Breast epithelium (tissue), 4 donors: ENCODE data around the gene MYOZ2. TPM values are rescaled to one million over a fixed set of nuclear protein-coding genes. Genes with fewer than 3 reads are reported as not detected.
A peak's percentile ranks its signal among the peaks of the same experiment; 100 is the strongest.

Experiments used
- DNase-seq, 2 donors: peaks; one replicate each; pipeline ENCODE4 v3.0.0-alpha.2; 2019; ENCODE audit warnings: low spot score in 2 of 2
- H3K27ac ChIP-seq, 2 donors: fragments of 200-600 bp; sonication (generic) in 1 of 2; one replicate each; pipeline ENCODE4 v1.5.1; 2016 to 2019; ENCODE audit warnings: mild to moderate bottlenecking in 1 of 2
- H3K27me3 ChIP-seq, 2 donors: fragments of 200-600 bp; sonication (generic) in 1 of 2; one replicate each; pipeline versions ENCODE4 v1.5.1 to v1.6.0; 2017 to 2019; ENCODE audit warnings: control low read depth in 1 of 2, mild to moderate bottlenecking in 1 of 2
- H3K36me3 ChIP-seq: fragments of 200-600 bp; one replicate; pipeline ENCODE4 v1.5.1; 2019
- H3K4me1 ChIP-seq, 2 donors: fragments of 200-600 bp; sonication (generic); one replicate each; pipeline ENCODE4 v1.5.1; 2016 to 2019; ENCODE audit warnings: control low read depth in 1 of 2
- H3K4me3 ChIP-seq, 3 donors: fragments of 200-600 bp; sonication (generic); 1 replicate in 2 of 3; 2 replicates in 1 of 3; pipeline ENCODE4 v1.5.1; 2016 to 2019; ENCODE audit warnings: mild to moderate bottlenecking in 3 of 3, moderate library complexity in 2 of 3
- H3K9me3 ChIP-seq, 2 donors: fragments of 200-600 bp; sonication (generic) in 1 of 2; one replicate each; pipeline ENCODE4 v1.5.1; 2016 to 2019; ENCODE audit warnings: control low read depth in 1 of 2
- CTCF ChIP-seq, 3 donors: fragments of 450-650 bp; IDR thresholded peaks; one replicate each; pipeline ENCODE4 v1.5.1; 2016 to 2017; ENCODE audit warnings: antibody characterized with exemption in 3 of 3, mild to moderate bottlenecking in 3 of 3, moderate library complexity in 3 of 3
- POLR2A ChIP-seq: fragments of 450-650 bp; IDR thresholded peaks from one replicate; pipeline ENCODE4 v1.6.1; 2016; ENCODE audit warnings: antibody characterized with exemption, mild to moderate bottlenecking, moderate library complexity
- POLR2AphosphoS5 ChIP-seq, 3 donors: sonication (generic); formaldehyde crosslinking; IDR thresholded peaks; one replicate each; pipeline ENCODE4 v1.6.1; 2017; ENCODE audit warnings: antibody characterized with exemption in 3 of 3
- intact Hi-C: fragments of 100-400 bp; cut with DNase I; formaldehyde crosslinking; loops from one replicate; pipeline ENCODE4 v1.15.1; 2023; ENCODE audit warnings: low total_unique reads
- total RNA-seq, 3 donors: library from RNA; depleted of rRNA; stranded (reverse); fragments of >200 nt; gene quantifications; one replicate each; pipeline ENCODE4 v1.1.0, GENCODE V29; 2016

MYOZ2 gene
- total RNA-seq, 3 donors from 2014 or later = 0.15 to 0.48 (median 0.33) TPM

- no peak overlapping the region for H3K4me3 ChIP-seq
- H3K4me1 ChIP-seq = no peaks in the 10 kb centered on the region
- H3K27me3 ChIP-seq = no peaks in the 10 kb centered on the region
- no peaks in the 10 kb centered on the region for H3K9me3 ChIP-seq
- no peak for DNase-seq
- intact Hi-C loops = no loop called here
- H3K36me3 ChIP-seq = no peaks in the 10 kb centered on the region
- H3K27ac ChIP-seq = no peak overlapping the region
- TF ChIP-seq CTCF (IDR thresholded peaks at IDR 0.05) (no peak), POLR2A (no peak)
These were observed 7.5 kb upstream of the MYOZ2 start for GRCh38 chr4:119128148-119128547.

- no peak for DNase-seq
- intact Hi-C loops = no loop called here
- H3K4me1 ChIP-seq = no peaks in the 10 kb centered on the region
- peak overlapping the region; percentile 7 to 82 for H3K27ac ChIP-seq
- no peak overlapping the region for H3K4me3 ChIP-seq
- H3K9me3 ChIP-seq = no peaks in the 10 kb centered on the region
- TF ChIP-seq POLR2A (no peak), CTCF (IDR thresholded peaks at IDR 0.05) (no peak), POLR2AphosphoS5 (IDR thresholded peaks at IDR 0.05) (no peak)
- H3K36me3 ChIP-seq = no peaks in the 10 kb centered on the region
- H3K27me3 ChIP-seq = no peaks in the 10 kb centered on the region
These were observed 5.1 kb upstream of the MYOZ2 start for GRCh38 chr4:119130365-119131065.

- Histone ChIP-seq H3K4me3 (no peak overlapping the region), H3K27ac (peak overlapping the region; percentile 7 to 82), H3K27me3 (no peaks in the 10 kb centered on the region), H3K9me3 (no peaks in the 10 kb centered on the region), H3K36me3 (no peaks in the 10 kb centered on the region), H3K4me1 (no peaks in the 10 kb centered on the region)
- TF ChIP-seq POLR2A = no peak
- TF ChIP-seq POLR2AphosphoS5 (IDR thresholded peaks at IDR 0.05) = no peak
- no peak for TF ChIP-seq CTCF (IDR thresholded peaks at IDR 0.05)
- intact Hi-C loops = no loop called here
- DNase-seq = no peak
These were observed 4.5 kb upstream of the MYOZ2 start for GRCh38 chr4:119131164-119131563.

- Histone ChIP-seq H3K27me3 (no peaks in the 10 kb centered on the region), H3K27ac (peak overlapping the region; percentile 7 to 82), H3K4me1 (no peaks in the 10 kb centered on the region), H3K4me3 (no peak overlapping the region), H3K9me3 (no peaks in the 10 kb centered on the region), H3K36me3 (no peaks in the 10 kb centered on the region)
- no peak for DNase-seq
- intact Hi-C loops = no loop called here
- TF ChIP-seq CTCF (IDR thresholded peaks at IDR 0.05) (no peak), POLR2AphosphoS5 (IDR thresholded peaks at IDR 0.05) (no peak), POLR2A (no peak)
These were observed 3.3 kb upstream of the MYOZ2 start for GRCh38 chr4:119132306-119132705.

GRCh38 chr4:119136546-119136945 lies 914 bp downstream of the MYOZ2 start:
- Histone ChIP-seq H3K9me3 (no peaks in the 10 kb centered on the region), H3K27me3 (no peaks in the 10 kb centered on the region), H3K27ac (no peak overlapping the region), H3K4me3 (no peak overlapping the region), H3K4me1 (no peaks in the 10 kb centered on the region), H3K36me3 (no peaks in the 10 kb centered on the region)
- no peak for TF ChIP-seq CTCF (IDR thresholded peaks at IDR 0.05)
- no peak for TF ChIP-seq POLR2AphosphoS5 (IDR thresholded peaks at IDR 0.05)
- TF ChIP-seq POLR2A = no peak
- intact Hi-C loops = no loop called here
- no peak for DNase-seq
